ENCODE results near the gene OR1A1. TPM values are rescaled to one million over a fixed set of nuclear protein-coding genes. Genes with fewer than 3 reads are reported as not detected.

Gene OR1A1
- total and polyA plus RNA-seq, 9 of the 15 experiments (the other 6 are each of a cell fraction or from before 2014, with no cell fraction given): not detected

- ATAC-seq: no peak
Measured at GRCh38 chr17:3256575-3256974, 49.1 kb downstream of the OR1A1 start.

More at GRCh38 chr17:3256575-3256974, 49.1 kb downstream of the OR1A1 start:
- no peak for FAIRE-seq
- Histone ChIP-seq H3K79me2 (ENCODE audit: control insufficient read depth, insufficient read depth, low read length) (no peaks in the 10 kb centered on the region), H3K9ac (ENCODE audit: insufficient read depth in 1 of 2, low read depth in 2 of 2, low read length in 2 of 2) (no peak overlapping the region), H3K4me3 (no peak overlapping the region), H2AFZ (ENCODE audit: low read depth, low read length) (no peak overlapping the region), H4K20me1 (replicated peaks; ENCODE audit: control insufficient read depth, insufficient read depth, low read length) (no peaks in the 10 kb centered on the region), H3K4me2 (ENCODE audit: insufficient read depth, low read length) (no peak overlapping the region), H3K27ac (ENCODE audit: extremely low read depth, low read depth, low read length) (no peak overlapping the region), H3K4me1 (replicated peaks in 1 of 2; ENCODE audit: control insufficient read depth in 2 of 2, insufficient read depth in 2 of 2, low read length in 2 of 2) (no peaks in the 10 kb centered on the region), H3K36me3 (ENCODE audit: control insufficient read depth, insufficient read depth, low read length) (no peaks in the 10 kb centered on the region), H3K9me3 (replicated peaks; ENCODE audit: control insufficient read depth, insufficient read depth, low read depth, low read length) (no peaks in the 10 kb centered on the region), H3K9me1 (ENCODE audit: control insufficient read depth, insufficient read depth, low read length) (no peaks in the 10 kb centered on the region), H3K27me3 (ENCODE audit: control insufficient read depth in 2 of 2, insufficient read depth in 2 of 2, low read length in 2 of 2) (peaks cover 0 to 7% of the 10 kb centered on the region in 2 experiments; a peak in 2 of 5 replicates)
- ChIA-PET POLR2A (no interaction called here), CTCF (ENCODE audit: low intra/inter-chr PET ratio) (no interaction called here)
- intact Hi-C loops (cut with micrococcal nuclease): no loop called here
- BruUV-seq (replicated peaks): no TSS peak
- in situ Hi-C loops (cut with MboI): no loop called here
- WGBS (ENCODE audit: insufficient coverage, low coverage, missing lambda C conversion rate): 0% methylated on average over 6 of the region's 8 CpGs
- DNase-seq (ENCODE audit: extremely low read depth in 1 of 4, low spot score in 3 of 4): no peak
- no peak for TF ChIP-seq RBM39 (optimal IDR thresholded peaks at IDR 0.05; ENCODE audit: low read depth, low read length)
- no peak for TF ChIP-seq MCM5 (IDR thresholded peaks at IDR 0.05; ENCODE audit: low read depth)
- TF ChIP-seq NR2F6 (CRISPR knock-in tag; IDR thresholded peaks at IDR 0.05): no peak
- TF ChIP-seq SOX6 (IDR thresholded peaks at IDR 0.05): no peak
- no peak for TF ChIP-seq FIP1L1 (IDR thresholded peaks at IDR 0.05; ENCODE audit: low read depth, low read length, poor library complexity, severe bottlenecking)
- TF ChIP-seq HMG20A (CRISPR knock-in tag; conservative IDR thresholded peaks at IDR 0.05): no peak
- no peak for TF ChIP-seq ZBTB8A (IDR thresholded peaks at IDR 0.05; ENCODE audit: partially characterized antibody)
- no peak for TF ChIP-seq HNRNPUL1 (IDR thresholded peaks at IDR 0.05; ENCODE audit: low read length)
- TF ChIP-seq KLF1 (tag; IDR thresholded peaks at IDR 0.05): no peak
- TF ChIP-seq, protein P1, sequence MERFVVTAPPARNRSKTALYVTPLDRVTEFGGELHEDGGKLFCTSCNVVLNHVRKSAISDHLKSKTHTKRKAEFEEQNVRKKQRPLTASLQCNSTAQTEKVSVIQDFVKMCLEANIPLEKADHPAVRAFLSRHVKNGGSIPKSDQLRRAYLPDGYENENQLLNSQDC (CRISPR knock-in tag; IDR thresholded peaks at IDR 0.05): no peak
- TF ChIP-seq, protein P2, sequence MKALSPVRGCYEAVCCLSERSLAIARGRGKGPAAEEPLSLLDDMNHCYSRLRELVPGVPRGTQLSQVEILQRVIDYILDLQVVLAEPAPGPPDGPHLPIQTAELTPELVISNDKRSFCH (CRISPR knock-in tag; IDR thresholded peaks at IDR 0.05): no peak
- TF ChIP-seq, protein P2 (tag; IDR thresholded peaks at IDR 0.05): no peak
- TF ChIP-seq, protein P3, sequence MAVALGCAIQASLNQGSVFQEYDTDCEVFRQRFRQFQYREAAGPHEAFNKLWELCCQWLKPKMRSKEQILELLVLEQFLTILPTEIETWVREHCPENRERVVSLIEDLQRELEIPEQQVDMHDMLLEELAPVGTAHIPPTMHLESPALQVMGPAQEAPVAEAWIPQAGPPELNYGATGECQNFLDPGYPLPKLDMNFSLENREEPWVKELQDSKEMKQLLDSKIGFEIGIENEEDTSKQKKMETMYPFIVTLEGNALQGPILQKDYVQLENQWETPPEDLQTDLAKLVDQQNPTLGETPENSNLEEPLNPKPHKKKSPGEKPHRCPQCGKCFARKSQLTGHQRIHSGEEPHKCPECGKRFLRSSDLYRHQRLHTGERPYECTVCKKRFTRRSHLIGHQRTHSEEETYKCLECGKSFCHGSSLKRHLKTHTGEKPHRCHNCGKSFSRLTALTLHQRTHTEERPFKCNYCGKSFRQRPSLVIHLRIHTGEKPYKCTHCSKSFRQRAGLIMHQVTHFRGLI (CRISPR knock-in tag; IDR thresholded peaks at IDR 0.05): no peak
- TF ChIP-seq, protein P4, sequence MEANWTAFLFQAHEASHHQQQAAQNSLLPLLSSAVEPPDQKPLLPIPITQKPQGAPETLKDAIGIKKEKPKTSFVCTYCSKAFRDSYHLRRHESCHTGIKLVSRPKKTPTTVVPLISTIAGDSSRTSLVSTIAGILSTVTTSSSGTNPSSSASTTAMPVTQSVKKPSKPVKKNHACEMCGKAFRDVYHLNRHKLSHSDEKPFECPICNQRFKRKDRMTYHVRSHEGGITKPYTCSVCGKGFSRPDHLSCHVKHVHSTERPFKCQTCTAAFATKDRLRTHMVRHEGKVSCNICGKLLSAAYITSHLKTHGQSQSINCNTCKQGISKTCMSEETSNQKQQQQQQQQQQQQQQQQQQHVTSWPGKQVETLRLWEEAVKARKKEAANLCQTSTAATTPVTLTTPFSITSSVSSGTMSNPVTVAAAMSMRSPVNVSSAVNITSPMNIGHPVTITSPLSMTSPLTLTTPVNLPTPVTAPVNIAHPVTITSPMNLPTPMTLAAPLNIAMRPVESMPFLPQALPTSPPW (CRISPR knock-in tag; IDR thresholded peaks at IDR 0.05): no peak
